Activated T-helper 1 cell treated with Interleukin-2 at 50 U/mL for 16 hours (primary cell): ENCODE data around the gene CD22.

Source experiments
- DNase-seq: peaks from one replicate; pipeline ENCODE4 v3.0.0-alpha.2; 2020; ENCODE audit warnings: low read depth

CD22 gene

GRCh38 chr19:35388277-35389054 is 59.5 kb downstream of the CD22 start:
- DNase-seq: no peak

- no peak for DNase-seq
These were observed 60.3 kb downstream of the CD22 start for GRCh38 chr19:35389192-35389861.

- no peak for DNase-seq
These were observed 64.0 kb downstream of the CD22 start for GRCh38 chr19:35392742-35393715.

GRCh38 chr19:35395382-35396199 is 66.6 kb downstream of the CD22 start:
- DNase-seq: no peak

- no peak for DNase-seq
These were observed 67.4 kb downstream of the CD22 start for GRCh38 chr19:35396240-35396885.
